ENCODE data around the gene NTN1. TPM values are rescaled to one million over a fixed set of nuclear protein-coding genes. Genes with fewer than 3 reads are reported as not detected.

Gene NTN1
- total and polyA plus RNA-seq, 4 donors, result 18.7 to 137 (median 60.1) TPM

DNA sequence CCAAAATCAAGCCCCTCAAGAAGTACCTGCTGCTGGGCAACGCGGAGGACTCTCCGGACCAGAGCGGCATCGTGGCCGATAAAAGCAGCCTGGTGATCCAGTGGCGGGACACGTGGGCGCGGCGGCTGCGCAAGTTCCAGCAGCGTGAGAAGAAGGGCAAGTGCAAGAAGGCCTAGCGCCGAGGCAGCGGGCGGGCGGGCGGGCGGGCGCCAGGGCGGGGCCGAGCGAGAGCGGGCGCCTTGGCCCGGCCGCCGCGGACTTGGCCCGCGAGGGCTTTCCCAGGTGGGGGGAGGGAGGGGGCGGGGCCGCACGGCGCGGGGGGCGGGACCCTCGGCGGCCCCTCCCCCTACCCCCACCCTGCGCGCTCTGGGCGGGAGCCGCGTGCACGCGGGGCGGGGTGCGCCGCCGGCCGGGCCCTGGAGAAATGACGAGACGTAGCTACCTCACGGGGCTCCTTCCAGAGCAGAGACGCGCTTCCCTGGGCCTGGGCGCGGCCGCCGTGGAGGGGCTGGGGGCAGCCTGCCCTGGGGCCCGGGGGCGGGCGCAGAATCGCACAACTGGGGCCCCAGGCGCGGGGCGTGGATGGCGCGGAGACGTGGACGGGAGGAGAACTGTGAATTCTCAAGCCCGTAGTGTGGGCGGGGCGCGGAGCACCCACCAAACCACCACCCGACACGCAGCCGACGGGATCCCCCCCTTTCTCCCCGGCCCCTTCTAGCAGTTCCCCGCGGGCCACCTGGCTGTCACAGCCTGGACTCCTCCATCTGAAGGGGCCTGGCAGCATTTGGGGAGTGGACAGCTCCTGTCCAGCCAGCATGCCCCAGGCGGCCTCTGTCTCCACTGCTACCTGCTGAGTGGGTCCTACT lies 218.7 kb downstream of the NTN1 start:
- H3K4me3 ChIP-seq (ENCODE audit: low read depth, low read length), result peak overlapping the region; percentile 43
- H3K27me3 ChIP-seq (ENCODE audit: control insufficient read depth, insufficient read depth, low read length), result no peaks in the 10 kb centered on the region
- WGBS (ENCODE audit: insufficient coverage), result 9% methylated on average over 50 of the region's 84 CpGs
- peaks cover 20% of the 10 kb centered on the region for H3K36me3 ChIP-seq (ENCODE audit: control insufficient read depth, insufficient read depth, low read length)
- peak overlapping the region; percentile 80 for H3K27ac ChIP-seq (ENCODE audit: low read depth, low read length)
- H3K9me3 ChIP-seq (ENCODE audit: control insufficient read depth, insufficient read depth, low read length), result no peaks in the 10 kb centered on the region
- DNase-seq (ENCODE audit: low read depth in 4 of 6, low spot score in 6 of 6), result peak in 2 of 6 donors; percentile 75 to 79
- H3K4me1 ChIP-seq (ENCODE audit: control insufficient read depth, insufficient read depth, low read length), result peaks cover 85% of the 10 kb centered on the region

DNA sequence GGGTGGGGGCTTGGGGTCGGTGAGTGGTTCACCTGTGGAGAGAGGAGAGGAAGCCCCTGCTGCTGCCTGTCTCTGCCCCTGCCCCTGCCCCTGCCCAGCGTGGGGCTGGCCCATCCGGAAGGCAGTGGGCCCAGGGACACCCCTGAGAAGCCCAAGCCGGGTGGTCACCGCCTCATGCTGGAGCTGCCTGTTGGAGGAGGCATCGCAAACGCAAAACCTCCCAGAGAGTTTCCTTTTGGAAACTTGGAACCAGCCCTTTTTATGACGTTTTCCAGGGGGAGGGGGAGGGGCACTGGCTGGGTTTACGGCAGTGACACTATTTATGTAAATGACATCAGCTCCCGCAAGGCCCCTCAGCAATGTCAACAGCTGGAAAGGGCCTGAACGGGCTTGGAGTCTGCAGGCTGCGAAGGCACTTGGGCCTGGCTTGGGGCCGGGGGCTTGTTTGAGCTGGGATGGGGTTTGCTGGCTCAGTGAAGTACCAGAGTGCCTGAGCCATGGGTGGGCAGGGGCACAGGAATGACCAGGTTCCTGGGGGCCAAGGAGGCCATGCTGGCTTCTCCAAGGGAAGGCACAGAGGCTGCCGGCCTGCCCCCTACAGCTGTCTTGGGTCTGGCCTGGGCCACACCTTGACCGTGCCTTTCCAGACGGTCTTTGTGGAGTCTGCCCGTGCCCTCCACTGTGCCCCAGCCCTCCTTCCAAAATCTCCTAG lies 219.5 kb downstream of the NTN1 start:
- 20% methylated on average over 15 of the region's 17 CpGs for WGBS (ENCODE audit: insufficient coverage)
- H3K4me1 ChIP-seq (ENCODE audit: control insufficient read depth, insufficient read depth, low read length), result peaks cover 93% of the 10 kb centered on the region

DNA sequence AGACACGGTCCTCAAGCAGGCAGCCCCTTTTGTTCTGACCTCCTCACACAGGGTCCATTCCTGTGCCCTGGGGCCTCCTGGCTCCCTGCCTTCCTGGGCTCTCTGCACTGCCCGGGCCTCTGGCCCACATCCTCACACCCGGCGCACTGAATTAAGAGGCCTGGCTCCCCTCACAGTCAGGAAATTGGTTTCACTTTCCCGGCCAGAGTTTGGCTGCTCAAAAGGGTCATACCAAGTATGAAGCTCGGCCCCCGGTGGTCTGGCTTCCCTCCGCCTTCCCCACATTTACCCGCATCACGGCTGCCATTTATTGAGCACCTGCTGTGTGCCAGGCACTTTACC lies 220.0 kb downstream of the NTN1 start:
- H3K4me3 ChIP-seq (ENCODE audit: low read depth, low read length), result no peak overlapping the region
- 28% methylated on average over 10 of the region's 10 CpGs for WGBS (ENCODE audit: insufficient coverage)
- DNase-seq (ENCODE audit: low read depth in 4 of 6, low spot score in 6 of 6), result peak in 3 of 6 donors; percentile 69 to 93 (median 77)
- peaks cover 20% of the 10 kb centered on the region for H3K36me3 ChIP-seq (ENCODE audit: control insufficient read depth, insufficient read depth, low read length)
- H3K9me3 ChIP-seq (ENCODE audit: control insufficient read depth, insufficient read depth, low read length), result no peaks in the 10 kb centered on the region
- H3K4me1 ChIP-seq (ENCODE audit: control insufficient read depth, insufficient read depth, low read length), result peaks cover 92% of the 10 kb centered on the region
- H3K27me3 ChIP-seq (ENCODE audit: control insufficient read depth, insufficient read depth, low read length), result no peaks in the 10 kb centered on the region
- peak overlapping the region; percentile 76 for H3K27ac ChIP-seq (ENCODE audit: low read depth, low read length)

More for the DNA sequence above, 219.5 kb downstream of the NTN1 start:
- DNase-seq (ENCODE audit: low read depth in 4 of 6, low spot score in 6 of 6), result peak in 3 of 6 donors; percentile 66 to 84 (median 82)
- Histone ChIP-seq H3K4me3 (ENCODE audit: low read depth, low read length) (peak overlapping the region; percentile 24), H3K27ac (ENCODE audit: low read depth, low read length) (peak overlapping the region; percentile 76), H3K27me3 (ENCODE audit: control insufficient read depth, insufficient read depth, low read length) (no peaks in the 10 kb centered on the region), H3K36me3 (ENCODE audit: control insufficient read depth, insufficient read depth, low read length) (peaks cover 20% of the 10 kb centered on the region), H3K9me3 (ENCODE audit: control insufficient read depth, insufficient read depth, low read length) (no peaks in the 10 kb centered on the region)

DNA sequence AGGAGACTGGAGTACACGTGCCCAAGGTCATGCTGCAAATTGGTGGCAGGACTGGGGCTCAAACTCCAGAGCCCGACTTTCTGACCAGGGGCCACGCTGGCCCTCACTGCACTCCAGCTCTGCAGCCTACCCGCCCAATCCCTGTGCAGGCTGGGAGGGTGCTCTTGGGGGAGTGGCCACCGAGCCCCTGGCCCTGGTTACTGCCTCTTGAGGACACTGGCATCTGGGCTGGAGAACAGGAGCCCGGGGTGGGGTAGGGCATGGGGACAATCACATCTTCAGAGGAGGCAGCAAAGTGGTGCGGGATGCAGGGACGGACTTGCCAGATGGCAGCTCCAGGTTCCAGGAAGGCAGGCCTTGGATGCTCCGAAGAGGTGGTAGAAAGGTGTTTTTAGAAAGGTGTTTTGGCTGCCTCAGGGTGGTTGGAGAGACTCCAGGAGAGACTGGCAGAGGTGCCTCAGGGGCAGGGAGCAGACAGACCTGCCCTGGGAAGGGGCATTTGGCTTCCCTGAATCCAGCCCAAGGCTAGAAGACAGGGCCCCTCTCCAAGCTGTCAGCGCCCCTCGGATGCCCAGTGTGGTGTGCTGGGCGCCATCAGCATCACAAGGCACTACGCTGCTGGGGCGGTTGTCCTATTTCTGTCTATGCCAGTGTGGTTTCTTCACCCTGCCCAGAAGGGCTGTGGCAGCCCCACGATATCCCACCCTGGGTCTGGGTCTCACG lies 220.6 kb downstream of the NTN1 start:
- Histone ChIP-seq H3K27ac (ENCODE audit: low read depth, low read length) (peak overlapping the region; percentile 73), H3K4me1 (ENCODE audit: control insufficient read depth, insufficient read depth, low read length) (peaks cover 92% of the 10 kb centered on the region), H3K27me3 (ENCODE audit: control insufficient read depth, insufficient read depth, low read length) (no peaks in the 10 kb centered on the region), H3K36me3 (ENCODE audit: control insufficient read depth, insufficient read depth, low read length) (peaks cover 20% of the 10 kb centered on the region), H3K4me3 (ENCODE audit: low read depth, low read length) (no peak overlapping the region), H3K9me3 (ENCODE audit: control insufficient read depth, insufficient read depth, low read length) (no peaks in the 10 kb centered on the region)
- 77% methylated on average over 15 of the region's 16 CpGs for WGBS (ENCODE audit: insufficient coverage)
- no peak for DNase-seq (ENCODE audit: low read depth in 4 of 6, low spot score in 6 of 6)

DNA sequence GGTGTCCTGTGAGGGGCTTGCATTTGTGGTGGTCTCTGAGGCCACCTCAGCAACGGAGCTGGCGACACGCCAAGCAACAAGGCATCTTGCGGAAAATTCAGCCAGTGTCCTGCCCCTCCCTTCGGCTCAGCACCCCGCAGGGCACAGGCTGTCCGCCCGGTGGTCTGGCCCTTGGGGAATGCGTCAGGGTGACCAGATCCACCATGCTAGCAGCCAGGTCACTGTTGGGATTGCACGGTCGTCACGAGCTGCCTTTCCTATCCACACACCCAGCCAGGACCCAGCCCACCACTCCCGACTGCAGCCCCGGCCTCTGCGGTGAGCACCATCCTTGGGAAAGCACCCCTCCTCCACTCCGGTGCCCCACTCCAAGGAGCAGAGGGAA lies 221.2 kb downstream of the NTN1 start:
- WGBS (ENCODE audit: insufficient coverage), result 57% methylated on average over 10 of the region's 16 CpGs
- no peak for DNase-seq (ENCODE audit: low read depth in 4 of 6, low spot score in 6 of 6)
- Histone ChIP-seq H3K27me3 (ENCODE audit: control insufficient read depth, insufficient read depth, low read length) (no peaks in the 10 kb centered on the region), H3K4me3 (ENCODE audit: low read depth, low read length) (no peak overlapping the region), H3K27ac (ENCODE audit: low read depth, low read length) (no peak overlapping the region), H3K9me3 (ENCODE audit: control insufficient read depth, insufficient read depth, low read length) (no peaks in the 10 kb centered on the region), H3K4me1 (ENCODE audit: control insufficient read depth, insufficient read depth, low read length) (peaks cover 92% of the 10 kb centered on the region), H3K36me3 (ENCODE audit: control insufficient read depth, insufficient read depth, low read length) (peaks cover 20% of the 10 kb centered on the region)

DNA sequence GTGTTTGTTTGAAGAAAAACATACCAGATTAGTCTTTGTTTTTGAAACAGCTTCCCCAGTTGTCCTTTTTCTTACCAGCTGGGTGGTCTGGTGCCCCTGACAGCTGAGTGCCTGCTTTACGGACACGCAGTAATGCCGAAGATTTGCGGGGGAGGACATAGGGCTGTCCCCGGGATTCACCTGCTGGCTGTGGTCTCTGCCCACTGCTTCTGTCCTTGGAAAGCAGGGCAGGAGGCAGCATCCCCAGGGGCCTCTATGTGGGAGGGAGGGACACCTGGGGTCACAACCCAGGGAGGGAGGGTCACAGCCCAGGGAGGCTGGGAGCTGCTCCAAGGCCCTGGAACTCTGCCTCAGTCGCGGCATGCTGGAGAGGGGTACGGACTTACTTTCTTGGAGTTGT lies 221.7 kb downstream of the NTN1 start:
- no peak for DNase-seq (ENCODE audit: low read depth in 4 of 6, low spot score in 6 of 6)
- 60% methylated on average over 8 of the region's 8 CpGs for WGBS (ENCODE audit: insufficient coverage)
- H3K27me3 ChIP-seq (ENCODE audit: control insufficient read depth, insufficient read depth, low read length), result no peaks in the 10 kb centered on the region
- H3K4me1 ChIP-seq (ENCODE audit: control insufficient read depth, insufficient read depth, low read length), result peaks cover 92% of the 10 kb centered on the region
- H3K27ac ChIP-seq (ENCODE audit: low read depth, low read length), result peak overlapping the region; percentile 15
- H3K36me3 ChIP-seq (ENCODE audit: control insufficient read depth, insufficient read depth, low read length), result peaks cover 19% of the 10 kb centered on the region
- H3K4me3 ChIP-seq (ENCODE audit: low read depth, low read length), result no peak overlapping the region
- H3K9me3 ChIP-seq (ENCODE audit: control insufficient read depth, insufficient read depth, low read length), result no peaks in the 10 kb centered on the region

DNA sequence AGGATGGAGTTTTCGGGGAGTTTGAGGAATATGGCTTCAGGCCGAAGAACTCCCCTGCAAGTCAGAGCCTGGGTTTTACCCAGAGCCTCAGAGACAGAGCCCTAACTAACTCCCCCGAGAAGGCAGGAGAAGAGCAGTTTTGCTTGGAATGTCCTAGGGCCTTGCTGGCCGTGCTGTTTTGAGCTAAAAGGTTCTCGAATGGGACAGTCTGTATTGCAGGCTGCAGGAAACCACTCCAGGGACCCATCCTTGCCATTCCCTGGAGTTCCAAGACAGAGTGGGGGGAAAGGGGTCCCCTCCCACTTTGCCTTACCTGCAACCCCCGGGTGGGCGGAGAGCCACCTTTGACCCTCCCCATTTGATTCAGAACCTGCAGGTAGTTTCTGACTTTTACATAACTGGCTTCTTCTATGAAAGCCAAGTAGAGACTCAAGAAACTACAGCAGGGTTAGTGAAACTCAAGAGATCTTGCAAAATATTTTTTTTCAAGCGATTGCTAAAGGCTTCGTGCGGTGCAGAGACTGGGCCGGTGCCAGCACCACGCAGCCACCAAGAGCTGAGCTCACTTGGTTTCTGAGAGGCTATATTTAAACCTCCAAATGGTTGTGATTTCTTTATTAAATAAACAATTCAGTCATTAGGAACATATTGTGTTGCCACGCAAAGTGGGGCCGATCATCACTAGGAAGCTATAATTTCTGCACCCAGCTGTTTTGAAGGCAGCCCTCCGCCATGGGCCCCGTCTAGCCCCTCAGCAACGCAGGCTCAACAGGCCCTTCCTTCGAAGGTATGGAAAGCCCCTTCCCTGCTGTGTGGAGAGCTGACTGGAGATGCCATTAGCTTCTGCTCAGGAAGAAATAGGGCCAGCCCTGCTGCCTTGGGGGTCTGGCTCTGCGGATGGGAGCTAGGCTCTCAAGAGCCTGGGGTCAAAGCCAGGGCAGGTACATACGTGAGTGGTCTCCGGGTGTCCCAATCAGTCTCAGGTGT lies 223.0 kb downstream of the NTN1 start:
- no peak overlapping the region for H3K27ac ChIP-seq (ENCODE audit: low read depth, low read length)
- H3K27me3 ChIP-seq (ENCODE audit: control insufficient read depth, insufficient read depth, low read length), result no peaks in the 10 kb centered on the region
- peaks cover 90% of the 10 kb centered on the region for H3K4me1 ChIP-seq (ENCODE audit: control insufficient read depth, insufficient read depth, low read length)
- peaks cover 21% of the 10 kb centered on the region for H3K36me3 ChIP-seq (ENCODE audit: control insufficient read depth, insufficient read depth, low read length)
- H3K9me3 ChIP-seq (ENCODE audit: control insufficient read depth, insufficient read depth, low read length), result no peaks in the 10 kb centered on the region
- no peak overlapping the region for H3K4me3 ChIP-seq (ENCODE audit: low read depth, low read length)
- peak in 2 of 6 donors; percentile 67 to 74 for DNase-seq (ENCODE audit: low read depth in 4 of 6, low spot score in 6 of 6)
- WGBS (ENCODE audit: insufficient coverage), result 78% methylated on average over 13 of the region's 21 CpGs

DNA sequence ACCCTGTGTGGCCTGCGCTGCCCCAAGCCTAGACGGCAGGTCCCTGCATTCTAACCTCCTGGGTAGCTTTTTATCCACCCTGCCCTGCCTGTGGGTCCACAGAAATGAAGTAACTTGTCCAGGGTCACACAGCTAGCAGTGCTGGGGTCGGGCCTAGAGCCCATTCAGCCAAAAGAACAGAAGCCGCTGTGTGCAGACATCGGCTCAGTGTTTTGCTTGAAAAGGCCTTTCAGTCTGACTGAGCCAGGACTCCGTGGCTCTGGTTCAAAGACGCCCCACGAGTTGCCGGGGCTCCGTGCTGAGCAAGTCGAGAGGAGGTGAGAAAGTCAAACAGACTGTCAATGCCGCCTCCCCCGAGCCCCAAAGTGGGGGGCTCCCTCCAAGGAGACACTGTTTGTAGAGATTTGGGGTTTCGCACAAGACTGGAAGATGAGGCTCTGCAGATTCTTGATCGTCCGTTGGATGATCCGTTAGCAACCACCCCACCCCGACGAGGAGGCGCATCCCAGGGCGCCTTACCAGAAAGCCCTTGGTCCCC lies 226.2 kb downstream of the NTN1 start:
- Histone ChIP-seq H3K27ac (ENCODE audit: low read depth, low read length) (peak overlapping the region; percentile 84), H3K4me3 (ENCODE audit: low read depth, low read length) (no peak overlapping the region), H3K4me1 (ENCODE audit: control insufficient read depth, insufficient read depth, low read length) (peaks cover 74% of the 10 kb centered on the region), H3K9me3 (ENCODE audit: control insufficient read depth, insufficient read depth, low read length) (no peaks in the 10 kb centered on the region), H3K27me3 (ENCODE audit: control insufficient read depth, insufficient read depth, low read length) (no peaks in the 10 kb centered on the region), H3K36me3 (ENCODE audit: control insufficient read depth, insufficient read depth, low read length) (peaks cover 22% of the 10 kb centered on the region)
- 33% methylated on average over 21 of the region's 21 CpGs for WGBS (ENCODE audit: insufficient coverage)
- peak in 3 of 6 donors; percentile 72 to 88 (median 88) for DNase-seq (ENCODE audit: low read depth in 4 of 6, low spot score in 6 of 6)
